ENCODE data around the gene ANAPC13.

- no peak for TF ChIP-seq POLR2A (IDR thresholded peaks at IDR 0.05)
- TF ChIP-seq CTCF (IDR thresholded peaks at IDR 0.05): no peak
Measured at GRCh38 chr3:134432236-134432635, 53.5 kb downstream of the ANAPC13 start.

Data from adrenal gland (tissue), 5 donors.